ENCODE results near the gene CYB5RL. TPM values are rescaled to one million over a fixed set of nuclear protein-coding genes. Genes with fewer than 3 reads are reported as not detected.

The CYB5RL gene, protein sequence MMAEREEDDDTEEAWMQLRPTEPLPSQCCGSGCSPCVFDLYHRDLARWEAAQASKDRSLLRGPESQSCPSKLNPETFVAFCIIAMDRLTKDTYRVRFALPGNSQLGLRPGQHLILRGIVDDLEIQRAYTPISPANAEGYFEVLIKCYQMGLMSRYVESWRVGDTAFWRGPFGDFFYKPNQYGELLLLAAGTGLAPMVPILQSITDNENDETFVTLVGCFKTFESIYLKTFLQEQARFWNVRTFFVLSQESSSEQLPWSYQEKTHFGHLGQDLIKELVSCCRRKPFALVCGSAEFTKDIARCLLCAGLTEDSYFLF
- polyA plus RNA-seq: 1 to 10 TPM in 3 of 4 donors, under 1 TPM in 1; 0.89 to 8.1 (median 2.5) TPM
- long read RNA-seq, donor 1: 0 reads
- long read RNA-seq, donor 2: 0 reads
- long read RNA-seq, donor 3: 0 reads
- long read RNA-seq, donor 4: 0 reads
- long read RNA-seq, donor 5: 0 reads
- long read RNA-seq, donor 6: 0 reads
- long read RNA-seq, donor 7: 0 reads
- long read RNA-seq, donor 8: 0 reads
- long read RNA-seq, donor 9: 0 reads
- long read RNA-seq, donor 10: 0 reads

GRCh38 chr1:54199765-54200518 is at the start of gene CYB5RL, which contains the start of gene MRPL37:
Gene CYB5RL (minus strand): TSS chr1:54200030. CDS start chr1:54195616, 4,414 bp downstream.
Gene MRPL37 (plus strand): TSS chr1:54200167. CDS start chr1:54200244, 77 bp downstream.
- FAIRE-seq (no peak), DNase-seq (peak; percentile 98)
- peak within 1 kb of the TSS; percentile 70 to 90 (median 77) for H3K4me3 ChIP-seq (ENCODE audit: low read depth in 1 of 3, low read length in 3 of 3)
- no peaks in the 10 kb centered on the region for H3K9me3 ChIP-seq (ENCODE audit: control insufficient read depth in 2 of 2, insufficient read depth in 1 of 2, low read depth in 1 of 2, low read length in 1 of 2)
- peaks cover 0 to 16% (median 4%) of the 10 kb centered on the region in 3 donors for H3K4me1 ChIP-seq (ENCODE audit: control insufficient read depth in 3 of 3, insufficient read depth in 2 of 3, low read depth in 1 of 3, low read length in 2 of 3)
- H3K36me3 ChIP-seq (ENCODE audit: control insufficient read depth in 3 of 3, insufficient read depth in 2 of 3, low read depth in 1 of 3, low read length in 3 of 3): peaks cover 0 to 23% (median 0%) of the 10 kb centered on the region in 3 donors
- no peaks in the 10 kb centered on the region for H3K27me3 ChIP-seq (ENCODE audit: control insufficient read depth in 3 of 3, insufficient read depth in 3 of 3, low read length in 3 of 3)
- peak within 1 kb of the TSS; percentile 27 to 76 (median 72) for H3K27ac ChIP-seq (ENCODE audit: low read depth in 1 of 3, low read length in 2 of 3)
- 0 to 1% (median 0%) methylated on average over 41 to 51 of the region's 51 CpGs for WGBS, 3 donors

GRCh38 chr1:54248966-54249365 is 49.1 kb upstream of the CYB5RL start:
- Histone ChIP-seq H3K4me1 (ENCODE audit: control insufficient read depth in 3 of 3, insufficient read depth in 2 of 3, low read depth in 1 of 3, low read length in 2 of 3) (peaks cover 0 to 22% (median 0%) of the 10 kb centered on the region in 3 donors), H3K36me3 (ENCODE audit: control insufficient read depth in 3 of 3, insufficient read depth in 2 of 3, low read depth in 1 of 3, low read length in 3 of 3) (peaks cover 4 to 76% (median 10%) of the 10 kb centered on the region in 3 donors), H3K27me3 (ENCODE audit: control insufficient read depth in 3 of 3, insufficient read depth in 3 of 3, low read length in 3 of 3) (no peaks in the 10 kb centered on the region), H3K4me3 (ENCODE audit: low read depth in 1 of 3, low read length in 3 of 3) (no peak overlapping the region), H3K9me3 (ENCODE audit: control insufficient read depth in 2 of 2, insufficient read depth in 1 of 2, low read depth in 1 of 2, low read length in 1 of 2) (peaks cover 0 to 5% of the 10 kb centered on the region in 2 donors), H3K27ac (ENCODE audit: low read depth in 1 of 3, low read length in 2 of 3) (no peak overlapping the region)
- 79 to 84% (median 82%) methylated on average over 4 of the region's 4 CpGs for WGBS, 3 donors
- FAIRE-seq: no peak
- DNase-seq: no peak

GRCh38 chr1:54247863-54248515 is 48.2 kb upstream of the CYB5RL start:
- Histone ChIP-seq H3K4me1 (ENCODE audit: control insufficient read depth in 3 of 3, insufficient read depth in 2 of 3, low read depth in 1 of 3, low read length in 2 of 3) (peaks cover 0 to 14% (median 0%) of the 10 kb centered on the region in 3 donors), H3K36me3 (ENCODE audit: control insufficient read depth in 3 of 3, insufficient read depth in 2 of 3, low read depth in 1 of 3, low read length in 3 of 3) (peaks cover 4 to 79% (median 10%) of the 10 kb centered on the region in 3 donors), H3K4me3 (ENCODE audit: low read depth in 1 of 3, low read length in 3 of 3) (no peak overlapping the region), H3K27me3 (ENCODE audit: control insufficient read depth in 3 of 3, insufficient read depth in 3 of 3, low read length in 3 of 3) (no peaks in the 10 kb centered on the region), H3K27ac (ENCODE audit: low read depth in 1 of 3, low read length in 2 of 3) (no peak overlapping the region), H3K9me3 (ENCODE audit: control insufficient read depth in 2 of 2, insufficient read depth in 1 of 2, low read depth in 1 of 2, low read length in 1 of 2) (peaks cover 0 to 5% of the 10 kb centered on the region in 2 donors)
- FAIRE-seq (no peak), DNase-seq (no peak)
- WGBS, 3 donors: 90 to 92% (median 91%) methylated on average over 11 of the region's 11 CpGs

DNA sequence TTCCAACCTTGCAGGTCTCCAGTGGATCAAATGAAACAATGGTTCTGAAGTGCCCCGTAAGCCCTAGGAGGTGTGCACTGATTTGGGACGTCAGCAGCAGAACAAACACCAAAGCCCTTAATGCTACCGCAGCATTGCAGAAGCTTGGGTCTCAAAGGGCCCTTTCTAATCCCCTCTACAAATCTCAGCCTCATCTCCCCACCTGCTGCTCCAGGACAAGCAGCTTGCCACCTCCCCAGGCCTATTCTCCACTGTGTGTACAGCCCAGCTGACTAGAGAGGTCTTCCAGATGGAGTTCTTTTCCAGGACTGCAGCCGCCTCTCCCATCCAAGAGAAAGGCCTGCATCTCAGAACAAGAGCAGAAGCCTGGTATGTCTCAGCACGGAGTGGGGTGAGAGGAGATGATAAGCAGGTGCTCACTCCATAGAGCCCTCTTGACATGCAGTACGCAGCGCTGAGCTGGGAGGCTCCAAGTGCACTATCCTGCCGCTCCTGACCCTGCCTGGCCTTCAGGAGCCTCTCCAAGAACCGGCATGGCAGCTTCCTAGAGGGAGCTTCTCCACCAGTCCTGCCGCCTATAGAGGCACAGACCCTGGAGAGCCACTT is 46.4 kb upstream of the CYB5RL start:
- 88 to 93% (median 92%) methylated on average over 10 of the region's 10 CpGs for WGBS, 3 donors
- Histone ChIP-seq H3K4me3 (ENCODE audit: low read depth in 1 of 3, low read length in 3 of 3) (no peak overlapping the region), H3K9me3 (ENCODE audit: control insufficient read depth in 2 of 2, insufficient read depth in 1 of 2, low read depth in 1 of 2, low read length in 1 of 2) (peaks cover 0 to 5% of the 10 kb centered on the region in 2 donors), H3K36me3 (ENCODE audit: control insufficient read depth in 3 of 3, insufficient read depth in 2 of 3, low read depth in 1 of 3, low read length in 3 of 3) (peaks cover 2 to 87% (median 10%) of the 10 kb centered on the region in 3 donors), H3K4me1 (ENCODE audit: control insufficient read depth in 3 of 3, insufficient read depth in 2 of 3, low read depth in 1 of 3, low read length in 2 of 3) (peaks cover 0 to 5% (median 0%) of the 10 kb centered on the region in 3 donors), H3K27ac (ENCODE audit: low read depth in 1 of 3, low read length in 2 of 3) (no peak overlapping the region), H3K27me3 (ENCODE audit: control insufficient read depth in 3 of 3, insufficient read depth in 3 of 3, low read length in 3 of 3) (no peaks in the 10 kb centered on the region)
- FAIRE-seq (no peak), DNase-seq (no peak)

GRCh38 chr1:54245501-54245900 is 45.7 kb upstream of the CYB5RL start:
- H3K4me1 ChIP-seq (ENCODE audit: control insufficient read depth in 3 of 3, insufficient read depth in 2 of 3, low read depth in 1 of 3, low read length in 2 of 3): peaks cover 0 to 5% (median 0%) of the 10 kb centered on the region in 3 donors
- peaks cover 0 to 5% of the 10 kb centered on the region in 2 donors for H3K9me3 ChIP-seq (ENCODE audit: control insufficient read depth in 2 of 2, insufficient read depth in 1 of 2, low read depth in 1 of 2, low read length in 1 of 2)
- no peaks in the 10 kb centered on the region for H3K27me3 ChIP-seq (ENCODE audit: control insufficient read depth in 3 of 3, insufficient read depth in 3 of 3, low read length in 3 of 3)
- WGBS, 3 donors: 74 to 88% (median 85%) methylated on average over 4 of the region's 4 CpGs
- DNase-seq (no peak), FAIRE-seq (no peak)
- no peak overlapping the region for H3K4me3 ChIP-seq (ENCODE audit: low read depth in 1 of 3, low read length in 3 of 3)
- peaks cover 2 to 87% (median 10%) of the 10 kb centered on the region in 3 donors for H3K36me3 ChIP-seq (ENCODE audit: control insufficient read depth in 3 of 3, insufficient read depth in 2 of 3, low read depth in 1 of 3, low read length in 3 of 3)
- H3K27ac ChIP-seq (ENCODE audit: low read depth in 1 of 3, low read length in 2 of 3): no peak overlapping the region

- Histone ChIP-seq H3K27me3 (ENCODE audit: control insufficient read depth in 3 of 3, insufficient read depth in 3 of 3, low read length in 3 of 3) (no peaks in the 10 kb centered on the region), H3K9me3 (ENCODE audit: control insufficient read depth in 2 of 2, insufficient read depth in 1 of 2, low read depth in 1 of 2, low read length in 1 of 2) (peaks cover 0 to 1% of the 10 kb centered on the region in 2 donors), H3K4me3 (ENCODE audit: low read depth in 1 of 3, low read length in 3 of 3) (no peak overlapping the region), H3K36me3 (ENCODE audit: control insufficient read depth in 3 of 3, insufficient read depth in 2 of 3, low read depth in 1 of 3, low read length in 3 of 3) (peaks cover 3 to 84% (median 10%) of the 10 kb centered on the region in 3 donors), H3K27ac (ENCODE audit: low read depth in 1 of 3, low read length in 2 of 3) (no peak overlapping the region), H3K4me1 (ENCODE audit: control insufficient read depth in 3 of 3, insufficient read depth in 2 of 3, low read depth in 1 of 3, low read length in 2 of 3) (no peaks in the 10 kb centered on the region)
- FAIRE-seq (no peak), DNase-seq (no peak)
- WGBS, 3 donors: 85 to 96% (median 89%) methylated on average over 7 of the region's 7 CpGs
These were observed 44.8 kb upstream of the CYB5RL start for GRCh38 chr1:54244655-54245054.

DNA sequence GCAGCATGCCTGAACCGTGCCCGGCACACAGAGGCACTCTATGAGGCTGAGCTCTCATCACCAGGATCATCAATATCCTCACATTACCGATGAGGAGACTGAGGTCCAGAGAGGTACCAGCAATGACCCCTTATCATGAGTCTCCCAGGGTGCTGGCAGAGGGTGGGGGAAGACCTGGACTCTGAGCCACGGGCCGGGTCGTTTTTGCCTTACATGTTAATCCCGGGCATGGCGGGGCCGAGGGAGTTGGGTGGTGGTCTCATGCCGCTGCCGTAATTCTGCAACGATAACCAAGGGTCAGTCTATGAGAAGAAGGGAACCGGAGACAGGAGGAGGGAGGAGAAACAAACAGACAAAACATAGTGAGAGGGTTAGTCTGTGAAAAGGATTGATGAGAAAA is 43.2 kb upstream of the CYB5RL start:
- H3K27ac ChIP-seq (ENCODE audit: low read depth in 1 of 3, low read length in 2 of 3): no peak overlapping the region
- H3K9me3 ChIP-seq (ENCODE audit: control insufficient read depth in 2 of 2, insufficient read depth in 1 of 2, low read depth in 1 of 2, low read length in 1 of 2): no peaks in the 10 kb centered on the region
- no peak overlapping the region for H3K4me3 ChIP-seq (ENCODE audit: low read depth in 1 of 3, low read length in 3 of 3)
- H3K4me1 ChIP-seq (ENCODE audit: control insufficient read depth in 3 of 3, insufficient read depth in 2 of 3, low read depth in 1 of 3, low read length in 2 of 3): no peaks in the 10 kb centered on the region
- no peak for FAIRE-seq
- H3K36me3 ChIP-seq (ENCODE audit: control insufficient read depth in 3 of 3, insufficient read depth in 2 of 3, low read depth in 1 of 3, low read length in 3 of 3): peaks cover 9 to 89% (median 11%) of the 10 kb centered on the region in 3 donors
- no peaks in the 10 kb centered on the region for H3K27me3 ChIP-seq (ENCODE audit: control insufficient read depth in 3 of 3, insufficient read depth in 3 of 3, low read length in 3 of 3)
- DNase-seq: no peak
- WGBS, 3 donors: 89 to 92% (median 90%) methylated on average over 13 of the region's 13 CpGs
